HG02981 (cell line): ENCODE results near the gene TDRD6.
"Not testable (repeated sequence)": the region's sequence is repeated elsewhere in the genome, so short reads cannot be mapped to it uniquely, and the experiment has no call there.

Experiments
- ATAC-seq: cut with Tn5 transposase; IDR thresholded peaks from one replicate; pipeline ENCODE4 v1.9.1; 2021; ENCODE audit warnings: mild to moderate bottlenecking, moderate library complexity; ENCODE audit not compliant: unreplicated experiment

Gene TDRD6

DNA sequence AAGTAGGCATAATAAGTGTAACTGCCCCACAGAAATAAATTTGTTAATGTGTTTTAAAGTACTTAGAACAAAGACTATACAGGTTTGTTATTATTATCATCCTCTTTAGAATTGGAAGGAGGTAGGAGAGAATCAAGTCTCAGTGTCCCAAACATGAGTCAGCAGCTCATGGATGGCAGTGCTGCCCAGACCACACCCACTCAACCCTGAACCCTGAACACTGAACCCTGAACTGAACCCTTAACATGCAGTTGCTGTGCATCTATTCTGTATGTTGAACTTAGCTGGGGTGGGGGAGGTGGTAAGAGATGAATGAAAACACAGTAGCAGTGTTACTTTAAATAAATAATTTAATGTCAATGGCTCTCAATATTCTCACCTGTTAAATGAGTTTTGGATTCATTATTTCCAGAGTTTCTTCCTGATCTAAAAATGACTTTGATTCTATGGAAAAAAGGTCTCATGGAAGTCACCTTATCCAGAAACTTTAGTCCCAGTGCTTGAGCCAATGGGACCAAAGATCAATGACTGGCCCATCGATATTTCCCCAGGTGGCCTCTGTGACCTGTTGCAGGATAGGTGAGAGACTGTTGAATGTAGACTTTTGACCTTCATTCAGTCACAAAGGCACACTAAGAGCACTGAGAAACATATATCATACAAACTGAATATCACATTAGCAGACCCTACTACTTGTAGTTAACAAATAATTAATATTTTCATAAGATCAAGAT, 55.9 kb downstream of the TDRD6 start:
- ATAC-seq: no peak

- ATAC-seq: not testable (repeated sequence)
These were observed 56.6 kb downstream of the TDRD6 start for GRCh38 chr6:46744159-46744725.

- ATAC-seq: no peak
These were observed 58.3 kb downstream of the TDRD6 start for GRCh38 chr6:46745973-46746372.

- no peak for ATAC-seq
These were observed 59.0 kb downstream of the TDRD6 start, which contains the start of gene ANKRD66 for GRCh38 chr6:46746696-46747095. Gene ANKRD66 (plus strand): TSS chr6:46746933. CDS start chr6:46751949, 5,016 bp downstream.

GRCh38 chr6:46748940-46749503, 61.3 kb downstream of the TDRD6 start:
- no peak for ATAC-seq

DNA sequence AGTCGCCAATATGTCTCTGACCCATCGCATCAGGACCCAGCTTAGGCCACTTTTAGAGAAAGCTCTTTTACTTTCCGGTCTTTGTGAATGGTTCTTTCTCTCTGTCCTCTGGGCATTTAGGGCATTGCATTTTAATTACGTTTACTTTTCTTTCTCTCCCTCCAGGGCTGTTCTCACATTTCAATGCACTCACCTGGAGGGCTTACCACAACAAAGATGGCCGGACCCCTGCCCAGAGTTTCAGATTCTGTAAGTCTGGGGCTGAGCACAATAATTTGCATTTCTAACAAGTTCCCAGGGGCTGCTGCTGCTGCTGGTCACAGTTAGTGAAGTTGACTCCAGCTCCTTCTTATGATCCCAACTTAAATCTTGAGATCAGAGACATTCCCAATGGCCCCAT, 62.0 kb downstream of the TDRD6 start:
- no peak for ATAC-seq

GRCh38 chr6:46751658-46752057, 64.0 kb downstream of the TDRD6 start:
- ATAC-seq: no peak
